Astrocyte of the spinal cord (primary cell): ENCODE measurements around the gene CCDC170.

Experiments used
- DNase-seq: peaks from one replicate; pipeline ENCODE4 v3.0.0; 2011; ENCODE audit warnings: low read depth, low spot score
- H3K4me3 ChIP-seq: 2 replicates; pipeline ENCODE4 v1.5.1; 2011; ENCODE audit warnings: low read depth, mild to moderate bottlenecking, low read length, moderate library complexity
- CTCF ChIP-seq: IDR thresholded peaks from 2 replicates; pipeline ENCODE4 v1.5.1; 2012; ENCODE audit warnings: low read depth, mild to moderate bottlenecking, low read length, inconsistent platforms
- in situ Hi-C: cut with HindIII; loops from 2 replicates; pipeline ENCODE4 v1.10.0; 2017; ENCODE audit warnings: low sequenced_read_pairs

CCDC170 gene

DNA sequence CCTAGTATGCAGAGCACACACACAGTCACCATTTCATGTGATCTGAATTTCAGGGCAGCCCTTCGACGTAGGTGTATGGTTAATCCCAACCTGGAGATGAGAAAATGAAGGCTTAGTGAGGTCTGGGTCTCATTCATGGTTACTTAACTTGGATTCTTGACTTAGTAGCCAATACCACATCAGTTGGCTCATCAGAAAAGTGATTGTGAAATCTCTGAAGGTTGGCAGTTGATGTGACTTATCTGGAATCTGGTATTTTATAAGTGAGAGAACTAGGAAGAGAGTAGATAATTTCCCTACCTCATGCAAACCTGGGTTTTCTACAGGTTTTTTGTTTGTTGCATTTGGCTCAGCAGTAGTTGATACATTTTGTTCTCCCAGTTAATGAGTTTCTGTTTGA is 123.7 kb downstream of the CCDC170 start:
- no peak for TF ChIP-seq CTCF
- DNase-seq, result no peak
- in situ Hi-C loops, result no loop called here

GRCh38 chr6:151618717-151619116 is 124.9 kb downstream of the CCDC170 start:
- in situ Hi-C loops, result no loop called here
- no peak overlapping the region for H3K4me3 ChIP-seq
- no peak for TF ChIP-seq CTCF
- DNase-seq, result no peak

More for the DNA sequence above, 123.7 kb downstream of the CCDC170 start:
- no peak overlapping the region for H3K4me3 ChIP-seq

GRCh38 chr6:151620179-151620578 is 126.4 kb downstream of the CCDC170 start:
- in situ Hi-C loops, result no loop called here
- no peak for TF ChIP-seq CTCF
- DNase-seq, result no peak
- no peak overlapping the region for H3K4me3 ChIP-seq

DNA sequence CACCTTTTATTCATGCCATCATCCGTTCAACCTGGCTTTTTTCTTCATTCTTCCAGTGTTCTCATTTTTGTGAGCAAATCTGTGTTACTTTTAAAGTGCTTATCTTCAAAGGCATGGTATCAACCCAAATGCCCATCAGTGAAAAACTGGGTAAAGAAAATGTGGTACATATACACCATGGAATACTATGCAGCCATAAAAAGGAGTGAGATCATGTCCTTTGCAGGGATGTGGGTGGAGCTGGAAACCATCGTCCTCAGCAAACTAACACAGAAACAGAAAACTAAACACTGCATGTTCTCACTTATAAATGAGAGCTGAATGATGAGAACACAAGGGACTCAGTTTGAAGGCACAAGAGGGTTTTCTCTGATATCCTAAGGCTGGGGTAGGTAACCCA is 130.3 kb downstream of the CCDC170 start:
- in situ Hi-C loops, result no loop called here
- no peak for TF ChIP-seq CTCF
- no peak overlapping the region for H3K4me3 ChIP-seq
- DNase-seq, result no peak

GRCh38 chr6:151624481-151624880 is 130.7 kb downstream of the CCDC170 start:
- H3K4me3 ChIP-seq, result no peak overlapping the region
- DNase-seq, result no peak
- TF ChIP-seq CTCF, result no peak
- in situ Hi-C loops, result no loop called here

- no peak for TF ChIP-seq CTCF
- no peak for DNase-seq
- in situ Hi-C loops, result no loop called here
- no peak overlapping the region for H3K4me3 ChIP-seq
Observed at GRCh38 chr6:151624900-151625536, 131.2 kb downstream of the CCDC170 start.
